Glomerular visceral epithelial cell (primary cell): Measurements from ENCODE around the gene PPP2CA.

Experiments used
- DNase-seq: peaks from one replicate; pipeline ENCODE4 v3.0.0-alpha.2; 2016; ENCODE audit errors: extremely low spot score

The PPP2CA gene

DNA sequence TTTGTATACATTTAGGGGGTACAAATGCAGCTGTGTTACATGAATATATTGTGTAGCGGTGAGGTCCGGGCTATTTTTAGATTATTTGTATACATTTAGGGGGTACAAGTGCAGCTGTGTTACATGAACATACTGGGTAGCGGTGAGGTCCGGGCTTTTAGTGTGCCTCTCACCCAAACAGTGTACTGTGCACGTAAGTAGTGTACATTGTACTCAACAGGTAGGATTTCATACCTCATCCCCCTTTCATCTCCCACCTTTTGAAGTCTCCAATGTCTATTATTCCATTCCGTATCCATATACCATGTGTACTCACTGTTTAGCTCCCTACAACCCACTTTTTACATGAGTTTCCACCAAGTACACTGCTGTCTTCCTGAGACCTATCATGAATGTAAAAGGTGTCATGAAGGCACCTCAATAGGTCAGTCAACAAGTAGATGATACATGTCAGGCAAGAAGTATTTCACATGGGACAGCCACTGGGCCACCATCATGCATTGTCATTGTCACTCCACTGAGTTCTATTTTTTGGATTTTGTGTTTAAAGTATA is 76.8 kb downstream of the PPP2CA start:
- no peak for DNase-seq

DNA sequence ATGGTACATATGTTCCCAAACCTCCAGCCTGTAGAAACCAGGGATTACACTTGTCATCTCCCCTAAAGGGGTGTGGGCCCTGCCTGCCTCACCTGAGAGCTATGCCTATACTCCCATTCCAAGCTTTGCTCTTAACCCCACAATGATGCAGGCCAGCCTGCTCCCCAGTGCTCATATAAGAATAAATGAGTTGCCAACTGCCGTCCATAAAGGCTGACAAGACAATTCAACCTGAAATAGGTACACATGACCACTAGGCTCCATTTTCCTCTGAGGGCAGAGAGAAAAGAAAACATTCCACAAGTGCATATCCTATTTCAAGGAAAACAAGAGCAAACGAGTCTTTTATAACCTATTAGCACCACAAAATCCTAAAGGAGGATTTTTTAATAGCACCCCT is 77.6 kb downstream of the PPP2CA start:
- no peak for DNase-seq

DNA sequence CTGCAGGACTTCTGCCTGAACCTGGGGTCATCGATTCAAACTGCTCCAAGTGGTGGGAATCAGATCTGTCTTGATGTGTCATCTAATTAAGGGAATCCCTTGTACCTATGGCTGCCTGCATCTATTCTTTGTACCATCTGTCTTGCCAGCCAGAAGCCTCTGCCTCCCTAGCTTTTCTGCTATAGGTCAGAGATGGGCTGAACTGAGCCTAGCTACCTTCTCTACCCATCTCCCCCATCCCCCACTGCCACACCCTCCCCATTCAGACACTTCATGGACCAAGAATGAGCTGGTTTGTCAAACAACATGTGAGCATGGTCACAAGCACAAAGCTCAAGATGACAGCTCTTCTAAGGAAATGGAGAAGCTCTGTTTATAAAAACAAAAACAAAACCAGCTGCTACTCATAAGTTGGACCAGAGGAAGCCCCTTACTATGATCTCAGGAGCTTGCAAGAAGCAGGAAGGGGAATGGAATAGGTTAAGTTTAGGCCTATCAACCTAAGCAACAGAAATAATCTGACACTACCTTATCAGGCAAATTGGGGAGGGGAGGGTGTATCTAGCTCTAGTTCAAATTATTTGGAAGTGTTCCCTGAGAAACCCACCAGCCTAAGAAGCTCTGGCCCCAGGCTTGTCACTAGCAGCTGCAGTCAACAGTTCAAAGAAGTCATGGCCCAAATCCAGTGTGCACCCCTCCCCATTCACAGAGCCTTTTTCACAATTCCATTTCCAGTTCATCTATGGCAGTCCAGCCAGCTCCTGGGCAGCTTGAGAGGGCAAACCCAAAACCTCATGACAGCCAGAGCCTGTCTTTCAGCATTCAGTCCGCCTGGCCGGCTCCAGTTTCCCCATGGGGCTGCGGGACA is 79.0 kb downstream of the PPP2CA start:
- DNase-seq = no peak

DNA sequence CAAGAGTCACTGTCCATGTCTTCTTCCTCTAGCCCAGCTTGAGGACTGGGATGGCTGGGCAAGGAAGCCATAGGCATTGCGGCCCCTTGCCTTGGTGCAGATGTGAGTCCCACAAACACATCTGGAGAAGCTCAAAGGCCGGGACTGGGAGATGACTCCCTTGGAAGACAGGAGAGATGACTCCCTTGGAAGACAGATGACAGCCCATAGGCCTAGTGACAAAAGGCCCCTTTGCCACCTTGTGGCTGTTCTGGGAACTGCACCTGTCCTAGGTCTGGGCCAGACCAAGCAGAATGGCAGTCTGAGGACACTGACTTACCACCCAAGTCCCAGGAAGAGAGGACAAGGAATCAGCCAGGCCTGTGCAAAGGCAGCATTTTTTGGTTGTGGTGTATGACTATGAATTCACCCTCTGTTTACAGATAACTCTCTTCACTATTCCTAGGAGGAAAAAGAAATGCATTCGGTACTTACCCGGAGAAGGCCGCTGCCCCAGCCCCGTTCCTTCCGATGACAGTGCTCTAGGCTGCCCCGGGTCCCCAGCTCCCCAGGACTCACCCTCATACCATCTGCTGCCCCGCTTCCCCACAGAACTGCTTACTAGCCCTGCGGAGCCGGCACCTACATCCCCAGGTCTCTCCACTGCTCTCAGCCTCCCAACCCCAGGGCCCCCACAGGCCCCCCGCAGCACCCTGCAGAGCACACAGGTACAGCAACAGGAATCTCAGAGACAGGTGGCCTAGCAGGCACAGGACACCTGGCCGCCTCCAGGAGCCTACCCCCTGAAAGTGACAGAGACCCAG is 79.9 kb downstream of the PPP2CA start:
- DNase-seq = peak; percentile 82

DNA sequence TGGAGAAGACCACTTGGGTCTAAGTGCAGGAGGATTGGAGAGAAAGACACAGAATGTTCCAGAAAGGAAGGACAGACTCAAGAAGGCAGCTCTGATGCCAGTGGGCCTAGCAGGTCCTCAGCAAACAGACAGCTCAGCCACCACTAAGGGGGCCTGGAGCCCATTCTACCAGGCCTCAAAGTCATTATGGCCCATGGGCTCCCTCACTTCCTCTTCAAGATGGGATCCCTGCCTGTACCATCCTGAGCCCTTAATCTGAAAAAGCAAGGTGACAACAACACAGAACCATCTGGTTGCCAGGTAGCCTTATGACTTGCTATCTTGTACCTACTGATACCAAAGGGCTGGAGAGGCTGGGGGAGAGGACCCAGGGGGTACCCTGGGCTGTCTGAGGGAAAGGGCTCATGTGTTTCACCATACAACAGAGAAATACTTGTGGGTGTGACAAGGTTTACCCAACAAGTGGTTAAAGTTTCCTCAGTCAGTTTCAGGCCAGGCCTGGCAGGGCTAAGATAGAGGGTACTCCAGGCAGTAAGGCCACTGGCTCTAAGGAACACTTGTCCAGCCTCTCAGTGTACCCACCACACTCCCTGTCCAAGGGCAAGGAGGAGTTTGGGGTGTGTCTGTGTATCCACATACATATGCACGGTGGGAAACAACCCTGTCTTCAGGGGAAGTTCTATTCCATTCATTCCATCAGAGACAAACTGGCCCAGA is 80.7 kb downstream of the PPP2CA start:
- no peak for DNase-seq
